Stimulated activated CD4-positive, alpha-beta T cell treated with anti-CD3 and anti-CD28 coated beads, TNF-alpha, amount 100 ng/mL, for 4 hours (primary cell): ENCODE data around the gene LRRC8D.

ENCODE experiments used
- DNase-seq, 3 experiments: peaks; one replicate each; pipeline ENCODE4 v3.0.0-alpha.2; 2020; ENCODE audit warnings: low read depth in 3 of 3

LRRC8D gene

DNA sequence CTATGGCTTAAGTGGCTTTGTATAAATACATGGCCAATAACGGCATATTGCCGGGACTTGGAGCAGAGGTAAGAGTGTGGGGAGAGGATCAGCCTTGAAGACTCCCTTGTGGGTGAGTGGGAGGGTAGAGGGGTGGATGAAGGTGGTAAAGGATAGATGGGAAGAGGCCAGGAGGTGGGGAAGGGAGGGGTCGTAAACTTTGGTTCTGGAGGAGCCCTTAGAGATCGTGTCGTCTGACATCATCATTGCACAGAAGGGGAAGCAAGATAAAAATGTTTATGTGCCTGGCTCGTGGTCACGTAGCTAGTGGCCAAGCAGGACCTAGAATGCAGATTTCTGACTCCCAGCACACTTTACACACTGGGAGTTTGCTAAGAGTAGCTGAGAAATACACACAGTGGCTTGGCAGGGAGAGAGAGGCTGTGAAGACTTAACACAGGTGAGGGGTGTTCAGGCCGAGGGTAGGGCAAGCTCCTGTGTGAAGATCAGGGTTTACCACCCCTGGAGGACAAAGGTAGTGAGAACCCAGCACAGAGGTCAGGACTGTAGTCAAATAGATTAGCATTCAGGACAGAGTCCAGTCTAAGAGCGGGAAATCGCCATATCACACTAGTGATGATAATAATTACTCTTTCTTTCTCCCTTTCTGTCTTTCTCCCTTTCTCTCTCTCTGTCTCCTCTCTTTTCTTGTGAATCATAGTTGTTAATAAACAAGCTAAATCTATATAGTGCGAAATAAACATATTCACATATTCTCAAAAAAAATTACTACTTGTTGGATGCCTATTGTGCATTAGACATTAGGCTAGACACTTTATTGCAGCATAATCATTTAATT lies 75.5 kb downstream of the LRRC8D start:
- no peak for DNase-seq

GRCh38 chr1:89897347-89898133 lies 76.7 kb downstream of the LRRC8D start:
- DNase-seq: no peak

GRCh38 chr1:89898150-89898549 lies 77.3 kb downstream of the LRRC8D start:
- no peak for DNase-seq

DNA sequence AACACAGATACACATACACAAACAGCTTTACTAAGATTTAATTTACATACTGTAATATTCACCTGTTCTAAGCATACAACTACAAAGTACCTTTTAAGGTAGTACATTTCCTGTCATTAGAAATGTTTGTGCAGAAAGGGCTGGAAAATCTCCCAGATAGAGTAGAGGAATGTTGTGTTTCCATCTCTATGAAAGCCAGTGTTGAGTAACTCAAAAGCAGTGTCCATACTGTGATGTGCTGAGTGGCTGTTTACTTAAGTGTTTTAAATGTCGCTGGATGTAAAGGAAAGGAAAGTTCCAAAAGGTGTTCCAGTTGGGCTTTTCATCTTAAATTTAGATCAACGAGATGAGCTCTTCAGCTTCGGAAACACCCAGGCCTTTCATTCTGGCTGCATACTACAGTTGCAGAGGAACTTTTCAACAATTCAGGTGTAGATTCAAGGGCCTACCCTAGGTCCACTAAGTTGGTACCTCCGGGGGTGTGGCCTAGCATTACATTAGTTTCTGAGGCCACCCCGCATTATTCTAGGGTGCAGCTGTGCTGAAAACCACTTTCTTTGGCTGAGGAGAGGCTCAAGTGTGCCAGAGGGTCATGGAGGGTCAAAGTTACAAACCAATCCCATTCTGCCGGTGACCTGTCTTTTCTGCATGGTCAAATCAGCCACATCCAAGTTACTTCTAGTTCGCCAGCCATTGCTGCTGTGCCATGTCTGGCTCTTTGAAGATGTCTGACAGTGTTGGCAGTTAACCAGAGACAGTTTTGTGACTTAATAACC lies 78.1 kb downstream of the LRRC8D start:
- no peak for DNase-seq

- no peak for DNase-seq
Measured at GRCh38 chr1:89900323-89900722, 79.5 kb downstream of the LRRC8D start.

DNA sequence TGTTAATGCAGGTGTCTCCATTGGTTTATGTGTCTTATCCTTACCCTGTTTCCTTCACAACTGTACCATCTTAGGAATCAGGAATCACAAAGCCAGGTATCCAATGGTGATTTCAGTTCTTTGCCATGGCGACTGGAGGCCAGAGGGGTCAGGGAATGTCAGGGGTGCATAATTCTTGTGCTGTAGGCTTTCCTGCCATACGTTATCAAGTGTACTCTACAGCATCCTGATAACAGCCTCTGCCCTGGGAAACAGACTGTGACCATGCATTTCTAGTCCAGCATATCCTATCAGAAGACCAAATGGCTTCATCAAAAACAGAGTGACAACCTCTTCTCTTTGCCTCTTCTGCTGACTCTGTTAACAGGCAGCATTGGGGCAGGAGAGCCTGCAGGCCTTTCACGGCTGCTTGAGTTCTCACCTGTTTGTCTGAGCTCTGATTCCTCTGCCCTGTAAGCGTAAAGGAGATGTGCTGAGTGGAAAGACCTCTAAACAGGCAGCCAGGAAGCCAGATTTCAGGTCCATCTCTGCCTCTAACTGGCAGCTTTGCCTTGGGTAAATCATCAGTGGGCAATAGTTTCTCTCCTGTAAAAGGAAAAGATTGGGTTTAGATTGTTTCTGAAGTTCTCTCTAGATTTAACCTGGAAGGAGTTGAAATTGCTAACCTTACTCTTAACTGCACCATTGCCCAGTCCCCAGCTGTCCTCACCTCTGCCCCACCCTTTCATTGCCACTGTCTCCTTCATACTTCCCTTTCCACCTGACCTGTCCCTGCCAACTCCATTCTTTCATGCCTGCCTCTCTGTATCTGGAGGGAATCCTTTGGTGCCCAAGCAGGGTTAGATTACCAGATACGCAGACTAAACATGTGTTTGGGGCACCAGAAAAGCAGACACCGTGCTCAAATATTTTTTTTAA lies 80.2 kb downstream of the LRRC8D start:
- DNase-seq: no peak

DNA sequence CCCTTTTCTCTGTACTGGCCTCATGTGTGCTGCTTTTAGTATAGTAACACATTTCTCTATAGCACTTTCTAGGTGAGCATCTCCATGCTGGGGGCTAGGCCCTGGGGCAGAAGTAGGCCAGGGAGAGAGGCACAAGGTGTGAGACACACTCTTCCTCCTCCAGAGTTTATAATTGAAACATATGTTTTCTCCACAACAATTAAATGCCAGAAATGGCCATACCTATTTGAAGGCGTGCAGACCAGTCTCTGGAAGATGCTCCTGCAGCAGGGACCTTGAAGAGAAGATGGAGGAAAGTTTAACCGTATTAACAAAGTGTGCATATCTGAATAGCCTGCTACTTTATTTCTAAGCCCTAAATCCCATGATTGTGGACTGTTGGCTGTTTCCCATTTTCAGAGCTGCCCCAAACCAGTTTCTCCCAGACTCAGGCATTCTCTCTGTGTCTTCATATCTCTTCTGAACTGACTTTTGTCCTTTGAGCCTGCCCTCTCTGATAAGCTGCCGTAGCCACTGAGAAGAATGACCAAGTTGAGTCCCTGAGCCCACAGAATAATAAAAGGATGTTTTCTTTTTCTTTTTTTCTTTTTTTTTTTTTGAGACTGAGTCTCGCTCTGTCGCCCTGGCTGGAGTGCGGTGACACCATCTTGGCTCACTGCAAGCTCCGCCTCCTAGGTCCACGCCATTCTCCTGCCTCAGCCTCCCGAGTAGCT lies 81.3 kb downstream of the LRRC8D start:
- no peak for DNase-seq

DNA sequence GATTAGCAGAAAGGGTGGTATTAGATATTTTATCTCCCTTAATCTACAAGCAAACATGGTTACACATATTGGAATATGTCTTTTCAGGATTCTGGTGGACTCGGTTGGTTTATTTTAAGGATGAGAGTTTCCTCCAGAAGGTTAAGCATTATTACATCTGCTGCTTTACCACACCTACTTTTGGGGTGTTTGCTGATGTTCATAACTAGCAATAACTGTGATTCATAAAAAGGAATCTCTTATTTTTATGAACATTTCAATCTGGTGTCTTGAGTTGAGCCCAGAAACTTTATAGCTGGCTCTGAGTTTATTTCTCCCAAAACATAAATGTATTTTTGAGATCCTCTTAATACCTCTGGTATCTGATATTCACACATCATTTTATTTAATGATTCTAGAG lies 82.7 kb downstream of the LRRC8D start:
- DNase-seq: no peak

- no peak for DNase-seq
Measured at GRCh38 chr1:89904219-89904980, 83.6 kb downstream of the LRRC8D start.

GRCh38 chr1:89905395-89906058 lies 84.7 kb downstream of the LRRC8D start:
- DNase-seq: no peak

DNA sequence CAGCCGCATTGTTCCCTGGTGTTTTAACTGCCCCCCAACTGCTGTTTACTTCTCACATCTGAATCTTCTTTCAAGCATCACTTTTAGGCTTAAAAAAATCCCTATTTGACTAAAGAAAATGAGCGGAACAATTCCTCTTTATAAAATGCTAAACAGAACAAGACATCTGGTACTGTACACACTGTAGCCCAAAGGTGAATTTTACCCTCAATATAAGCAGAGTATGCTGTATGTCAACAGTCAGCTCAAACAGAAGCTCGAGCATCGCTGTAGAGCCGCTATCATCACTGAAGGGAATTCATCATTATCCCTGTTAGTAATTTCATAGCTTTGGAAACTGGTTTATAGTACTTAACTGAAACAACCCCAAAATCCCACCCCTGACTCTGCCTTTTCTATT lies 85.3 kb downstream of the LRRC8D start:
- DNase-seq: no peak

DNA sequence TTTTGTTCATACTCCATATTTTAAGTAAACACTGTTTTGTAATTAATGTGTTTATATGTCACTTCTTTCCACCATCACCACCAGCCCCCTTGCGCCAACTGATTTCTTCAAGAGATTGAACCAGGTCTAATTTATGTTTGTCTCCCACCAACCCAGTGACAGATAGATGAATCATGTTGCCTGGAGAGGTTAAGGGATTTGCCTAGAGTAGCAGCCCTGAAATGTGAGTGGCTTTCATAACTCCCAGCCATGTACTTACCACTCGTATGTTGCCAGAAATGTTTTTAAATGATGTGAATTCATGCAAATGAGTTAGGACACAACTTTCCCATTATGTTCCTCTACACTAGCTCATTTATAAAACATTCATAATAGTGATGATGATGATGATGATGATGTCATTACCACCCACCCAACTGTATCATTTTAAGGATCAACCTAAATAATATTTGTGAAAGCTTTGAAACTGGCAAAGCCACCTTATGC lies 86.9 kb downstream of the LRRC8D start:
- DNase-seq: no peak

DNA sequence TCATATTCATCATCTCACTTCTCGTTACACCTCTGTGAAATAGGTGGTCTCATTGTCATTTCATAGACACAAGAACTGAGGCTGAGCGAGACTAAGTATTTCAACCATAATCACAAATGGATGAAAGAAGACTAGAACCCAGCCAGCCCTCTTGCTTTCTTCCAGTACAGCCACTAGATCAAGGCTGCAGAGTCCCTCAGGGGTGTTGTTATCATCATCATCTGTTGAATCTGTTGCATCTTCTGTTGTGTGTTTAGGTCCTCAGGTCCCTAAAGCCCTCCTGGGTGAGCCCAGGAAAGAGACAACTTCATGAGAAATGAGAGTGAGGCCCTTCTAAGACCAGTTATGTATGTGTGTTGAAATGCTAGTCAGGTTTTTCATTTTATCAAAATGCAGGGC lies 87.4 kb downstream of the LRRC8D start:
- DNase-seq: no peak

GRCh38 chr1:89908672-89909436 lies 88.0 kb downstream of the LRRC8D start:
- no peak for DNase-seq

GRCh38 chr1:89910268-89910667 lies 89.4 kb downstream of the LRRC8D start:
- no peak for DNase-seq

GRCh38 chr1:89910780-89911179 lies 89.9 kb downstream of the LRRC8D start:
- DNase-seq: no peak

- no peak for DNase-seq
Measured at GRCh38 chr1:89911191-89911991, 90.6 kb downstream of the LRRC8D start.

DNA sequence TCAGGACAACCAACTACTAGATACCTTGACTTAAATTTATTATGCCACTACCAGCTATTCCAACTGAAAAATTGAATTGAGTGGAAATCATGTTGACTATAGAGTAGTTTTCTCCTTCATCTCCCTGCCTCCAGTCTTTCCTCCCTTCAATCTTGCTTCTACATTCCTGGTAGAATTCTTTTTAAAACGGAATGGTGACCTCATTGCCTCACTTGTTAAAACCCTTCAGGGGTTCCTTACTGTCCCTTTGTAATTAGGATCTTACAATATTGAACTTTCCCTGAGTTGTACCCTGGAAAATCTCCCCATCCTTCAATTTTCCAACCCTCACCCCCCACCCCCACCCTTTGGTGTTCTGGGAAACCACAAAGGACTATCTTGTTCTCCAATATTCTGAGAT lies 91.2 kb downstream of the LRRC8D start:
- no peak for DNase-seq
